Activated B cell treated with CpG ODN at 0.5 μM for 24 hours (primary cell): ENCODE results near the gene LCE3D. TPM values are rescaled to one million over a fixed set of nuclear protein-coding genes. Genes with fewer than 3 reads are reported as not detected.

Source experiments
- ATAC-seq: fragments of 200-7000 bp; cut with Tn5 transposase; one replicate; pipeline ENCODE4 v1.10.0; 2021; ENCODE audit warnings: low read depth, mild to moderate bottlenecking, moderate library complexity
- CTCF ChIA-PET: fragments of 350-600 bp; sonication (Branson Sonifier 250); formaldehyde crosslinking; loops from one replicate; lab custom pipeline; 2021; ENCODE audit warnings: antibody characterized with exemption; lab: Charles Lee
- POLR2A ChIA-PET: fragments of 350-600 bp; sonication (Branson Sonifier 250); formaldehyde crosslinking; loops from one replicate; lab custom pipeline; 2021; ENCODE audit warnings: antibody characterized with exemption; lab: Charles Lee
- DNase-seq: peaks from one replicate; pipeline ENCODE4 v3.0.0; 2022
- H3K27ac Mint-ChIP-seq: one replicate; pipeline ENCODE4 v1.8.0; 2020; ENCODE audit warnings: mixed read lengths
- H3K27me3 Mint-ChIP-seq: one replicate; pipeline ENCODE4 v1.8.0; 2021; ENCODE audit warnings: mixed read lengths
- H3K36me3 Mint-ChIP-seq: one replicate; pipeline ENCODE4 v1.8.0; 2021; ENCODE audit warnings: low read depth, mixed read lengths
- H3K4me1 Mint-ChIP-seq: one replicate; pipeline ENCODE4 v1.8.0; 2021; ENCODE audit warnings: mixed read lengths
- H3K4me3 Mint-ChIP-seq: one replicate; pipeline ENCODE4 v1.8.0; 2020; ENCODE audit warnings: mild to moderate bottlenecking, mixed read lengths
- H3K9me3 Mint-ChIP-seq: one replicate; pipeline ENCODE4 v1.8.0; 2020; ENCODE audit warnings: mixed read lengths
- intact Hi-C: fragments of 100-400 bp; cut with micrococcal nuclease; formaldehyde crosslinking; loops from one replicate; pipeline ENCODE4 v1.15.1; 2024
- total RNA-seq: library from RNA; stranded (reverse); gene quantifications from 2 replicates; pipeline ENCODE4 v1.2.3, GENCODE V29; 2022
- TF ChIP-seq, protein P1 (sequence below): fragments of 200-600 bp; IDR thresholded peaks from one replicate; pipeline ENCODE4 v1.8.0; 2022; ENCODE audit warnings: antibody characterized with exemption, mild to moderate bottlenecking

LCE3D gene
- total RNA-seq, 1 donor from 2014 or later: not detected

DNA sequence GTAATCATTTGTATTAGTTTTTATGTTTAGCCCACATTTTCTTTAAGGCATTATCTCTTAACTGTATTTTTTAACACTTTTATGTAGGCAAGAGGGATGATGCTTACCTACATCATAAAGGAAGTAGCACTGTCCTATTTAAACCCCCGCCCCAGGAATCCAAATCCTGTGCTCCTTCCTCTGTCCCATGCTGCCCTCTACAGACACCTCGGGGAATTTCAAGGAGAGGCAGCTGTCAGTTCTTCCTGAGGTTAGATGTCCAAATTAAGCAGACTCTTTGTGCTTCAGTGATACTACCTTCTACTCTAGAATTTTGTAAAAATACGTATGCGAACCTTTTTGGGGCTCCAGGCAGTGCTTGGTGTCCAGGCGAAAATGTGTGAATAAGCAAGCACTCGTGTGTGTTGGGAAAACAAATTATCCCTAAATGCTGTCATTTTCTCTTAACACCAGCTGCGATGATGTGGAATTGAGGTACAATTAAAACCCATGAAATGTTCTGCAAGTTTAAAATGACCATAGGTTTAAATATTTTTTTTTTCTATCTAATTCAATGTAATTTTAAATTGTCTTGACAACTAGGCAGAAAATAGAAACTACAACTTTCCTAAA, 46.9 kb downstream of the LCE3D start:
- TF ChIP-seq, protein P1, sequence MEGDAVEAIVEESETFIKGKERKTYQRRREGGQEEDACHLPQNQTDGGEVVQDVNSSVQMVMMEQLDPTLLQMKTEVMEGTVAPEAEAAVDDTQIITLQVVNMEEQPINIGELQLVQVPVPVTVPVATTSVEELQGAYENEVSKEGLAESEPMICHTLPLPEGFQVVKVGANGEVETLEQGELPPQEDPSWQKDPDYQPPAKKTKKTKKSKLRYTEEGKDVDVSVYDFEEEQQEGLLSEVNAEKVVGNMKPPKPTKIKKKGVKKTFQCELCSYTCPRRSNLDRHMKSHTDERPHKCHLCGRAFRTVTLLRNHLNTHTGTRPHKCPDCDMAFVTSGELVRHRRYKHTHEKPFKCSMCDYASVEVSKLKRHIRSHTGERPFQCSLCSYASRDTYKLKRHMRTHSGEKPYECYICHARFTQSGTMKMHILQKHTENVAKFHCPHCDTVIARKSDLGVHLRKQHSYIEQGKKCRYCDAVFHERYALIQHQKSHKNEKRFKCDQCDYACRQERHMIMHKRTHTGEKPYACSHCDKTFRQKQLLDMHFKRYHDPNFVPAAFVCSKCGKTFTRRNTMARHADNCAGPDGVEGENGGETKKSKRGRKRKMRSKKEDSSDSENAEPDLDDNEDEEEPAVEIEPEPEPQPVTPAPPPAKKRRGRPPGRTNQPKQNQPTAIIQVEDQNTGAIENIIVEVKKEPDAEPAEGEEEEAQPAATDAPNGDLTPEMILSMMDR: no peak
- ChIA-PET POLR2A (no interaction called here), CTCF (no interaction called here)
- Mint-ChIP-seq H3K27ac (no peak overlapping the region), H3K27me3 (peaks cover 16% of the 10 kb centered on the region), H3K9me3 (no peaks in the 10 kb centered on the region), H3K36me3 (no peaks in the 10 kb centered on the region), H3K4me1 (no peaks in the 10 kb centered on the region), H3K4me3 (no peak overlapping the region)
- no peak for DNase-seq
- intact Hi-C loops: no loop called here
- ATAC-seq: no peak

Other genes with a start within 250 kb of the LCE3D start
- gene FLG2, start 220.5 kb downstream of the LCE3D start, total RNA-seq: not detected in 2 replicates
- not detected in 2 replicates for gene CRNN, start 166.3 kb downstream of the LCE3D start, total RNA-seq
- not detected in 2 replicates for gene LCE5A, start 69.7 kb downstream of the LCE3D start, total RNA-seq
- gene CRCT1, start 66.0 kb downstream of the LCE3D start, total RNA-seq: not detected in 2 replicates
- not detected in 2 replicates for gene LCE3E, start 13.7 kb downstream of the LCE3D start, total RNA-seq
- gene LCE3C, start 19.7 kb upstream of the LCE3D start, total RNA-seq: not detected in 2 replicates
- gene LCE3B, start 33.3 kb upstream of the LCE3D start, total RNA-seq: not detected in 2 replicates
- not detected in 2 replicates for gene LCE3A, start 42.6 kb upstream of the LCE3D start, total RNA-seq
- not detected in 2 replicates for gene LCE2D, start 82.9 kb upstream of the LCE3D start, total RNA-seq
- not detected in 2 replicates for gene LCE2C, start 94.8 kb upstream of the LCE3D start, total RNA-seq
- gene LCE2B, start 105.6 kb upstream of the LCE3D start, total RNA-seq: not detected in 2 replicates
- not detected in 2 replicates for gene LCE2A, start 117.8 kb upstream of the LCE3D start, total RNA-seq
- gene LCE4A, start 127.6 kb upstream of the LCE3D start, total RNA-seq: not detected in 2 replicates
- gene KPRP, start 177.5 kb upstream of the LCE3D start, total RNA-seq: not detected in 2 replicates
- gene LCE1F, start 194.6 kb upstream of the LCE3D start, total RNA-seq: not detected in 2 replicates
- not detected in 2 replicates for gene LCE1E, start 205.7 kb upstream of the LCE3D start, total RNA-seq
- not detected in 2 replicates for gene LCE1D, start 216.2 kb upstream of the LCE3D start, total RNA-seq
- not detected in 2 replicates for gene LCE1C, start 226.1 kb upstream of the LCE3D start, total RNA-seq
- gene LCE1B, start 231.5 kb upstream of the LCE3D start, total RNA-seq: not detected in 2 replicates
- gene LCE1A, start 247.0 kb upstream of the LCE3D start, total RNA-seq: not detected in 2 replicates